ENCODE results near the gene DPP4. TPM values are rescaled to one million over a fixed set of nuclear protein-coding genes. Genes with fewer than 3 reads are reported as not detected.

Gene DPP4
- polyA plus RNA-seq, 2 of the 4 experiments (the other 2 are of a cell fraction) = 0.17 to 0.27 TPM

GRCh38 chr2:162009543-162009942 lies 64.5 kb downstream of the DPP4 start:
- no peak overlapping the region for H3K4me3 ChIP-seq
- H3K4me1 ChIP-seq = no peaks in the 10 kb centered on the region
- no peaks in the 10 kb centered on the region for H3K9me3 ChIP-seq
- DNase-seq (ENCODE audit: low read depth in 1 of 2, low spot score in 1 of 2) = no peak
- H3K4me2 ChIP-seq = no peak overlapping the region
- 2% methylated on average over 2 of the region's 2 CpGs for WGBS (ENCODE audit: missing lambda C conversion rate)
- ChIA-PET POLR2A (no interaction called here), CTCF (interaction anchor here (2.5 kb wide), 1 partner anchor 115 kb away, joined by 5 read pairs; no protein-coding TSS in a partner anchor)
- no peak for FAIRE-seq
- no peak overlapping the region for H3K27ac ChIP-seq
- no peak for TF ChIP-seq EHMT2 (IDR thresholded peaks at IDR 0.05; ENCODE audit: low read depth)
- no peak for TF ChIP-seq EHF (CRISPR knock-in tag; IDR thresholded peaks at IDR 0.05)
- TF ChIP-seq PHF8 (IDR thresholded peaks at IDR 0.05; ENCODE audit: borderline replicate concordance, low read depth) = no peak
- TF ChIP-seq HOXA7 (CRISPR knock-in tag; IDR thresholded peaks at IDR 0.05) = no peak
- TF ChIP-seq ATOH8 (CRISPR knock-in tag; IDR thresholded peaks at IDR 0.05; ENCODE audit: low read depth) = no peak
- TF ChIP-seq CTCF (IDR thresholded peaks at IDR 0.05) = no peak
- TF ChIP-seq ZFP36 (IDR thresholded peaks at IDR 0.05; ENCODE audit: borderline replicate concordance, partially characterized antibody) = no peak
- TF ChIP-seq JUNB (IDR thresholded peaks at IDR 0.05) = no peak
- TF ChIP-seq MYC (IDR thresholded peaks at IDR 0.05; ENCODE audit: borderline replicate concordance, low read length) = no peak
- TF ChIP-seq MAZ (IDR thresholded peaks at IDR 0.05; ENCODE audit: borderline replicate concordance, low read depth, low read length) = no peak
- TF ChIP-seq JUN (IDR thresholded peaks at IDR 0.05) = no peak
- no peak for TF ChIP-seq HDAC2 (IDR thresholded peaks at IDR 0.05)
- TF ChIP-seq NR3C1 (IDR thresholded peaks at IDR 0.05) = no peak
- TF ChIP-seq ELK1 (IDR thresholded peaks at IDR 0.05; ENCODE audit: low read depth, low read length) = no peak
- TF ChIP-seq CBX2 (IDR thresholded peaks at IDR 0.05; ENCODE audit: borderline replicate concordance, low read depth) = no peak
- no peak for TF ChIP-seq CBX8 (IDR thresholded peaks at IDR 0.05)
- no peak for TF ChIP-seq FOSB (CRISPR knock-in tag; IDR thresholded peaks at IDR 0.05)
- no peak for TF ChIP-seq FOSL2 (IDR thresholded peaks at IDR 0.05)
- TF ChIP-seq FOSL2 (CRISPR knock-in tag; IDR thresholded peaks at IDR 0.05) = no peak
- no peak for TF ChIP-seq HOXB5 (CRISPR knock-in tag; IDR thresholded peaks at IDR 0.05)
- ATAC-seq = no peak

- ChIA-PET CTCF (interaction anchor here (1.0 to 1.6 kb wide), 6 partner anchors 10 to 222 kb away, joined by 3 to 5 read pairs (median 4); no protein-coding TSS in a partner anchor), POLR2A (no interaction called here)
- no peak for DNase-seq (ENCODE audit: low read depth in 1 of 2, low spot score in 1 of 2)
These were observed 66.5 kb downstream of the DPP4 start for GRCh38 chr2:162007447-162008040.

More at GRCh38 chr2:162007447-162008040, 66.5 kb downstream of the DPP4 start:
- Histone ChIP-seq H3K4me2 (no peak overlapping the region), H3K4me1 (no peaks in the 10 kb centered on the region), H3K4me3 (no peak overlapping the region), H3K9me3 (no peaks in the 10 kb centered on the region), H3K27ac (no peak overlapping the region)
- FAIRE-seq (peak; percentile 18), ATAC-seq (no peak)
- TF ChIP-seq TFCP2L1 (CRISPR knock-in tag; IDR thresholded peaks at IDR 0.05) (no peak), HMGXB4 (CRISPR knock-in tag; IDR thresholded peaks at IDR 0.05; ENCODE audit: borderline replicate concordance) (no peak), BHLHE40 (IDR thresholded peaks at IDR 0.05; ENCODE audit: low read depth, low read length) (no peak), JUNB (IDR thresholded peaks at IDR 0.05) (no peak), EP300 (IDR thresholded peaks at IDR 0.05) (no peak), RAD21 (conservative IDR thresholded peaks at IDR 0.05 in 1 of 2, IDR thresholded peaks at IDR 0.05 in 1 of 2) (peak; percentile 47 to 58), SMC3 (IDR thresholded peaks at IDR 0.05) (peak; percentile 59), RCOR1 (IDR thresholded peaks at IDR 0.05; ENCODE audit: low read depth, low read length) (no peak), CTCF (IDR thresholded peaks at IDR 0.05) (peak; percentile 55)
- WGBS (ENCODE audit: missing lambda C conversion rate) = 30% methylated on average over 3 of the region's 3 CpGs
